ENCODE data around the gene MAG. TPM values are rescaled to one million over a fixed set of nuclear protein-coding genes. Genes with fewer than 3 reads are reported as not detected.

Gene MAG
- 2.0 TPM in 1 of 2 replicates, not detected in the other for total RNA-seq (ENCODE audit: low replicate concordance)

GRCh38 chr19:35291916-35292315 lies at the start of gene MAG:
MAG (plus strand) TSS chr19:35292161; CDS start chr19:35295409, 3,248 bp downstream.

GRCh38 chr19:35248310-35249145 lies 43.4 kb upstream of the MAG start, which contains the start of gene LSR:
LSR (plus strand) TSS chr19:35249002; CDS start chr19:35249023, 21 bp downstream.

GRCh38 chr19:35268536-35269437 lies 23.2 kb upstream of the MAG start, which contains the start of gene USF2:
USF2 (plus strand) TSS chr19:35268962; CDS start chr19:35269102, 140 bp downstream.

GRCh38 chr19:35328851-35329285 lies 36.9 kb downstream of the MAG start, which contains the start of gene CD22:
CD22 (plus strand) TSS chr19:35329187; CDS start chr19:35332041, 2,854 bp downstream.

GRCh38 chr19:35347171-35347929 lies 55.4 kb downstream of the MAG start, which contains the start of gene FFAR1:
FFAR1 (plus strand) TSS chr19:35347902; CDS start chr19:35351552, 3,650 bp downstream.

GRCh38 chr19:35357867-35358573 lies 66.1 kb downstream of the MAG start, which contains the start of gene FFAR3:
FFAR3 (plus strand) TSS chr19:35358460; CDS start chr19:35358891, 431 bp downstream.

Other genes starting within 250 kb of the MAG start
- not detected in 2 replicates for gene FXYD3, start 176.3 kb upstream of the MAG start, total RNA-seq (ENCODE audit: low replicate concordance)
- 0.15 and 2.1 TPM in 2 replicates for gene LGI4, start 157.1 kb upstream of the MAG start, total RNA-seq (ENCODE audit: low replicate concordance)
- 0.23 and 8.0 TPM in 2 replicates for gene FXYD1, start 153.3 kb upstream of the MAG start, total RNA-seq (ENCODE audit: low replicate concordance)
- not detected in 2 replicates for gene FXYD7, start 148.9 kb upstream of the MAG start, total RNA-seq (ENCODE audit: low replicate concordance)
- gene FXYD5, start 137.4 kb upstream of the MAG start, total RNA-seq (ENCODE audit: low replicate concordance), result 13.3 and 18.9 TPM in 2 replicates
- gene FAM187B, start 63.4 kb upstream of the MAG start, total RNA-seq (ENCODE audit: low replicate concordance), result not detected in 2 replicates
- 0.45 TPM in 1 of 2 replicates, not detected in the other for gene LSR, start 43.2 kb upstream of the MAG start, total RNA-seq (ENCODE audit: low replicate concordance)
- 44.9 and 91.6 TPM in 2 replicates for gene USF2, start 23.2 kb upstream of the MAG start, total RNA-seq (ENCODE audit: low replicate concordance)
- 0.08 TPM in 1 of 2 replicates, not detected in the other for gene HAMP, start 9.6 kb upstream of the MAG start, total RNA-seq (ENCODE audit: low replicate concordance)
- 0.70 and 0.98 TPM in 2 replicates for gene CD22, start 37.0 kb downstream of the MAG start, total RNA-seq (ENCODE audit: low replicate concordance)
- not detected in 2 replicates for gene FFAR1, start 55.7 kb downstream of the MAG start, total RNA-seq (ENCODE audit: low replicate concordance)
- gene FFAR3, start 66.3 kb downstream of the MAG start, total RNA-seq (ENCODE audit: low replicate concordance), result not detected in 2 replicates
- gene GPR42, start 78.9 kb downstream of the MAG start, total RNA-seq (ENCODE audit: low replicate concordance), result not detected in 2 replicates
- not detected in 2 replicates for gene FFAR2, start 156.1 kb downstream of the MAG start, total RNA-seq (ENCODE audit: low replicate concordance)
- gene KRTDAP, start 198.3 kb downstream of the MAG start, total RNA-seq (ENCODE audit: low replicate concordance), result not detected in 2 replicates
- gene DMKN, start 221.5 kb downstream of the MAG start, total RNA-seq (ENCODE audit: low replicate concordance), result 0.38 and 49.4 TPM in 2 replicates
- gene SBSN, start 236.2 kb downstream of the MAG start, total RNA-seq (ENCODE audit: low replicate concordance), result 0.23 and 235 TPM in 2 replicates
- not detected in 2 replicates for gene GAPDHS, start 241.3 kb downstream of the MAG start, total RNA-seq (ENCODE audit: low replicate concordance)

Measured in smooth muscle cell of the coronary artery (primary cell).